SK-N-SH (cell line): ENCODE measurements around the gene PTPDC1.

Experiments
- EP300 ChIP-seq, 2 experiments: IDR thresholded peaks; 2 replicates each; pipeline versions ENCODE4 v1.4.0 to v1.6.1; 2012; ENCODE audit warnings: borderline replicate concordance in 1 of 2, low read depth in 1 of 2, low read length in 1 of 2
- EZH2phosphoT487 ChIP-seq: fragments of 200-600 bp; sonication (generic); IDR thresholded peaks from 2 replicates; pipeline ENCODE4 v1.6.1; 2017; ENCODE audit warnings: low read depth, mixed run types, mild to moderate bottlenecking, antibody characterized with exemption, moderate library complexity, borderline replicate concordance
- NRF1 ChIP-seq: IDR thresholded peaks from 2 replicates; pipeline ENCODE4 v1.6.1; 2012; ENCODE audit warnings: low read depth, mild to moderate bottlenecking, low read length
- POLR2AphosphoS5 ChIP-seq: IDR thresholded peaks from 2 replicates; pipeline ENCODE4 v1.6.1; 2012; ENCODE audit warnings: low read depth, low read length
- RXRA ChIP-seq: IDR thresholded peaks from 2 replicates; pipeline ENCODE4 v1.4.0; 2012; ENCODE audit warnings: low read depth, mild to moderate bottlenecking, borderline replicate concordance

GRCh38 chr9:94153905-94154304 is 69.6 kb downstream of the PTPDC1 start:
- no peak for TF ChIP-seq EZH2phosphoT487
- no peak for TF ChIP-seq RXRA
- TF ChIP-seq EP300 (IDR thresholded peaks at IDR 0.05; ENCODE audit: borderline replicate concordance in 1 of 2, low read depth in 1 of 2, low read length in 1 of 2) = no peak
- TF ChIP-seq NRF1 = no peak
- no peak for TF ChIP-seq POLR2AphosphoS5
